HG02623 (cell line): ENCODE data around the gene FARS2.
"Not testable (repeated sequence)": the region's sequence is repeated elsewhere in the genome, so short reads cannot be mapped to it uniquely, and the experiment has no call there.

Source experiments
- ATAC-seq: cut with Tn5 transposase; IDR thresholded peaks from one replicate; pipeline ENCODE4 v1.9.1; 2021; ENCODE audit warnings: moderate library complexity; ENCODE audit not compliant: unreplicated experiment

Gene FARS2

DNA sequence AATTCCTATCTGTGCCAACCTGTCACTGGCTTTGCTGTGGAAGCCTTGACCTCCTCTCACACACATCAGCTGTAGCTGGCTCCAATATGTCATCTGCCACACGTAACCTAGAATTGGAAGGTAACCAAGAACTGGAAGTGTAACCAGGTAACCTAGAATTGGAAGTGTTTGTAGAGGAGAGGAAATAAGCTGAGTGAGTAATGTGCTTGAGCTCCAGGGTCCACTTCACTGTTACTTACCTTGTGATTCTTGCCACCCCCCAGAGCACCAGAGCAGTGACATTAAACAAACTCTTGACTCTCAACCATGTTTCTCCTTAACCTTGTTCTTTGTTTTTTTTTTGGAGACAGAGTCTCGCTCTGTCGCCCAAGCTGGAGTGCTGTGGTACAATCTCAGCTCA is 394.9 kb downstream of the FARS2 start:
- no peak for ATAC-seq

GRCh38 chr6:5656695-5657094 is 395.4 kb downstream of the FARS2 start:
- not testable (repeated sequence) for ATAC-seq

DNA sequence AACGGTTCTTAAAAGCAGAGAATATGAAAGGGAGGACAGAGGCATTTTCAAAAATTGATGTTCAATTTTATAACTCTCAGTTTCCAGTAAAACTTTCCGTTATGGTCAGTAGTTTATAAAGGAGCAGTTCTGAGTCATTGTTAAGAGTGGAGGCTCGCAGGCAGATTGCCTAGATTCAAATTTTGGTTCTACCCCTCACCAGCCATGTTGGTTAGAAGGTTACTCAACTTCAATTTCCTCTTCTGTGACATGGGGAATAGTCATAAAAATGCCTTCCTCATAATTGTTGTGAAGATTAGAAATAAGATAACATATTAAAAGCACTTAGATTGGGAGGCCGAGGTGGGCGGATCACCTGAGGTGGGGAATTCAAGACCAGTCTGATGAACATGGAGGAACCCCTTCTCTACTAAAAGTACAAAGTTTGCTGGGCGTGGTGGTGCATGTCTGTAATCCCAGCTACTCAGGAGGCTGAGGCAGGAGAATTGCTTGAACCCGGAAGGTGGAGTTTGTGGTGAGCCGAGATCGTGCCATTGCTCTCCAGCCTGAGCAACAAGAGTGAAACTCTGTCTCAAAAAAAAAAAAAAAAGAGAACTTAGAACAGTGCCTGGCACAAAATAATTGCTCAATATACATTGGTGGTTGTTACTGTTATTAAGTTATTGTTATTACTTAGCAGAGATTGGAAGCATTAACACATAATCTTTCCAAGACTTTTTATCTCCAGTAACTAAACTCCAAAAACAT is 396.5 kb downstream of the FARS2 start:
- ATAC-seq, result no peak

DNA sequence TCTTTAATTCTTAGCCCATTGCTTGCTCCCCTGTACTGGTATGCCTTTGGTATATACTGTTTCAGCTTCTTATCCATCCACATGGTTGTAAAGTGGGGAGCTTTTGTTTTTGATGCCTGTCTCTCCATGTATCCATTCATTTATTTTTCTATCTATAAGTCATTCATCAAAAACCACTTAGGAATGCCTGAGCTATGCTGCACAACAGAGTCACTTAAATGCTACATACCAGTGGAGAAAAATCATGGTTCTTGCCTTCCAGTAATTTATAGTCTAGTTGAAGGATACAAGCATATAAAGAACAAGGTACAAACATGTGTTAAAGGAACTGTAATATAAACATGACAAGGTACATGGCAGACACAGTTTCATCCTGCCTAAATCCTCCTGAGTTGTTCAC is 398.2 kb downstream of the FARS2 start:
- ATAC-seq, result no peak

DNA sequence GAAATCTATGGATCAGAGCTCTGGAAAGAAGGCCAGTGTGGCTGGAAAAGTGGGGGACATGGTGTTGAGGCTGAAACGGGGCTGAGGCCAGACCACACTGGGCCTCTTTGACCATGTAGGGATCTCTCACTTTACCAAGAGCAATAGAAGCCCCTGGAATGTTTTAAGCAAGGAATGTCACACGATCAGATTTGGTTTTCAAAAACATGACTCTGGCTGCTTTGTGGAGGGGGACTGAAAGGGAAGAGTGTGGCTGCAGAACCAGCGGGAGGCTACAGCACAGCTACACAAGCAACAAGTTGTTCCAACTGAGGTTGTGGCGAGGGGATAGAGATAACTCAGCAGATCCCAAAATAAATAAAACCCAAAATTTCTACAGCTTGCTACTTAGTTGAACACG is 399.5 kb downstream of the FARS2 start:
- no peak for ATAC-seq

GRCh38 chr6:5662797-5663196 is 401.5 kb downstream of the FARS2 start:
- ATAC-seq, result no peak

DNA sequence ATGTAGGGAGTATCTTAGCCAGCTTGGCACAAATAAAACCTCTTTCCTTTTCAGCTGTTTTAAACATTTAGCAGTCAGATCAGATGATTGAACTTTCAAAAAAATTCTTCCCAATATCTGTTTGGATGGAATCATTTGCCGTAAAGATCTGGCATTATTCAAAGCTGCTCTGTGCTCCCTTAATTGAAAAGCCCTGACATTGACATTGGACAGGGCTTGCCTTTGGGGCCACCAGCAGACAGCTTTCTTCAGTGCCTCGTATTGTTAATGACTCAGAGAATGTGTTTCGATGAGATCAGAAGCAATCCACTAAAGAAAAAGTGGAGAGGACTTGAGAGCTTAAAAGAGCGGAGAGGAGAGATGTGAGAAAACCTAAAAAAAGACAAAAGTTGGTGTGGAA is 401.9 kb downstream of the FARS2 start:
- no peak for ATAC-seq

DNA sequence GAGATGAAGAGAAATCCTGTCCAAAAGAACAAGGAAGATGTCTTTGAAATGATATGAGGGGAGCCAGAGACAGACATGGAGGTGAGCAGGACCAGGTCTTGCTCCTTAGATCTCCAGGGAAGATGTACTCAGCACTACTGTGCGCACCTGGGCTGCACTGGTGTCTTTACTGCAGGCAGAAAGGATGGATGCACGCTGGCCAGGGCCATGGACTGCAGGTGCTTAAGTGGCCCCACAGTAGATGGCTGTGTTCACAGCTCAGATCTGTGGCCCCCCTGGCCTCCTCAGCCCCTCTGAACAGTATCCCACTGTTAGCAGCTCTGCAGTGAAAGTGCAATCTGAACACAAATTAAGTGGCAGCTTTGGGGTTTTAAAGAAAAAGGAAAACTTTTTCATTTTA is 402.4 kb downstream of the FARS2 start:
- ATAC-seq, result no peak

DNA sequence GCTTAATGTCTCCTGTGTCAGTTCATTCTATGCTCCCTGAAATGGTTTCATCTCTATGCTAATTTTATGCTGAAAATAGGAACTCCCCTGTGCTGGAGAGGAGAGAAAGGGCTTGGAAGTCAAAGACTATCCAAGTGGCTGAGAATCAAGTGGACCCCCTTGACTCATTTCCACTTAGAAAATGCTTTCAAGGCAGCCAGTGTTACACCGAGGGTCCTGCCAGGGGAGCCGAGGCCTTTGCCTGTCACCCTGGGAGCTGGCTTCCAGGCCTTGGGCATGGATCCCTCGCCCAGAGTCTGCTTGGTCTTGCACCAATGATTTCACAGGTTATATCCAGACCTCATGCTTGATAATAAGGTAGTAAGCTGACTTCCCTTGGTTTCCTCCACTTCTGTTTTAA is 402.8 kb downstream of the FARS2 start:
- no peak for ATAC-seq

DNA sequence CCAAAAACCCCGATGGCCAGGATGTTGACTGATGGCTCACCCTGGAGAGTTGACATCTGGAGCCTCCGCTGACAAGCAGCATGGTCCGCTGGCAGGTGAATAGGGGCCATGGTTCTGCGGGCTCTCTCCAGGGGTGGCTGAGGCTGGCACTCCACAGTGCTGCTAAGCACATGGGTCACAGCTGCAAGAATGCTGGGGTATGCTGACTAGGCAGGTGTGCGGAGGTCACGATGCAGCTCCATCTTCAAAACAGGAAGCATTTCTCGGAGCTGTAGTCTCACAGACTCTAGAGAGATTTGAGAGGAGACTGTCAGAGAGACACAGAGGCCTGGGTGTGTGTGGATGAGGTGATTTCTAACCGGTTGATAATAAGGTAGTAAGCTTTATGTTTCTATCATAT is 403.9 kb downstream of the FARS2 start:
- ATAC-seq, result no peak

DNA sequence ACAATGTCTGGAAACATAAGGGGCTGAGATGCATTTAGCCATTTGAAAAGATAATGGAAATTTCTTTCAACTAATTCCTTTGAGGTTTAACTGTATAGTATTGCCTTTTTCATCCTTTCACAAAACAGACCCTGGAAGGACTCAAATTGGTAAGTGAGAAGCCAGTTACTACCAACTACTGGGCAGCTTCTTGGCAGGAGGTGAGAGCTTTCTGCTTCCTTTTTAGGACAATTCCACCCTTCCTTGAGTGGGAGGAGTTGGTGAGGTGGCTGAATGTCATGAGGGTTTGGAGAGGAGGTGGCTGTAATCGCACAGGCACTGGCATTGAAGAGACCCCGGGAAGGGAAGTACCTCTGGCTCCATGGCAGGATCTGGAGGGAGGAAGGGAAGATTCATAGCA is 404.4 kb downstream of the FARS2 start:
- ATAC-seq, result no peak

- ATAC-seq, result no peak
These were observed 405.4 kb downstream of the FARS2 start for GRCh38 chr6:5666695-5667094.

DNA sequence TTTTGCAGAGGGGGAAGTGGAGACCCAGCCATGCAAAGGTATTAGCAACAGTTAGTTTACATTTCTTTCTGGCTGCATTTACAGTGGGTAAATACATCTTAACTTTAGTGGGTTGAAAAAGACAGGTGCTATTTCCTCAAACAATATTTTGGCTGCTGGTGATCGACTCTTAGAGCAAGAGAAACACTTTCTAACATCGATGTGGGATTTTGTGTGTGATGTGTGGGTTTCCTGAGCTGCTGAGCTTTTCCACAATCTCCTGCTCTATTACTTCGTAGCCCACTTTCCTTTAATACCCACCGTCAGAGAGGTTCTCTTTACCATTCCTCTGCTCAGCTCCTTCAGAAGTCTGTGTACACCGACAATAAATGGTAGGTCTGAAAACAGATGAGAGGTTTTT is 406.4 kb downstream of the FARS2 start:
- ATAC-seq, result no peak

GRCh38 chr6:5670381-5670780 is 409.1 kb downstream of the FARS2 start:
- no peak for ATAC-seq

GRCh38 chr6:5670811-5671561 is 409.7 kb downstream of the FARS2 start:
- no peak for ATAC-seq

- no peak for ATAC-seq
These were observed 410.6 kb downstream of the FARS2 start for GRCh38 chr6:5671601-5672559.

DNA sequence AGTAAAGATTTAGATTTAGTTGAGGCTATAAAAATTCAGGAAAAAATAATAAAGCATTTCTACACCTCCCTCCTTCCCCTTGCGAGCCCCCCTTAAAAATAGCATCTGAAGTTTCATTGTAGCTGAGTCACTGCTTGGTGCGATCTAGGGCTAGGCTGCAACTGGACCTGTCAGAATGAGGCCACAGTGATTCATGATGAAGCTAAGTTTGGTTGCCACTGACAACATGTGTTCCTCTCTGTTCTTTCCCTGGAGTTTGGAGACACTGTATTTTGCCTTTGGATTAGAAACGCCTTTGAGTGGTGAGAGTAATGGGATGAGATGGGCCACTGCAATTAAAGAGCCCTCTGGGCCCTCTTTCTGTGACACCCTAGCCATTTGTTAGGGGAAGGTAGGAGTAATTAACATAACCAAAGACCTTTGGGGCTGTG is 411.3 kb downstream of the FARS2 start:
- no peak for ATAC-seq

GRCh38 chr6:5673019-5673790 is 411.9 kb downstream of the FARS2 start:
- no peak for ATAC-seq

GRCh38 chr6:5674141-5674540 is 412.8 kb downstream of the FARS2 start:
- ATAC-seq, result no peak

GRCh38 chr6:5674721-5675120 is 413.4 kb downstream of the FARS2 start:
- ATAC-seq, result no peak

- no peak for ATAC-seq
These were observed 415.4 kb downstream of the FARS2 start for GRCh38 chr6:5676701-5677100.
